Upper lobe of left lung (tissue), 6 donors: Measurements from ENCODE around the gene HEXIM2. TPM values are rescaled to one million over a fixed set of nuclear protein-coding genes. Genes with fewer than 3 reads are reported as not detected.

ENCODE experiments used
- ATAC-seq, 2 donors: fragments of 200-7000 bp; cut with Tn5 transposase; one replicate each; pipeline ENCODE4 v1.9.1; 2022; ENCODE audit warnings: mild to moderate bottlenecking in 2 of 2, moderate library complexity in 2 of 2; ENCODE audit not compliant: low FRiP score in 2 of 2
- DNase-seq, 2 donors: peaks; one replicate each; pipeline ENCODE4 v3.0.0-alpha.2; 2019 to 2020
- H3K27ac ChIP-seq, 4 donors: fragments of 200-600 bp; sonication (generic); one replicate each; pipeline ENCODE4 v1.5.1; 2016 to 2019
- H3K27me3 ChIP-seq, 4 donors: fragments of 200-600 bp; sonication (generic); one replicate each; pipeline ENCODE4 v1.5.1; 2017 to 2019
- H3K36me3 ChIP-seq, 4 donors: fragments of 200-600 bp; sonication (generic); one replicate each; pipeline ENCODE4 v1.5.1; 2016 to 2019
- H3K4me1 ChIP-seq, 4 donors: fragments of 200-600 bp; sonication (generic); one replicate each; pipeline ENCODE4 v1.5.1; 2018 to 2019
- H3K4me3 ChIP-seq, 4 donors: fragments of 200-600 bp; sonication (generic); one replicate each; pipeline ENCODE4 v1.5.1; 2017 to 2019; ENCODE audit warnings: mild to moderate bottlenecking in 2 of 4, moderate library complexity in 1 of 4
- H3K9me3 ChIP-seq, 4 donors: fragments of 200-600 bp; sonication (generic); one replicate each; pipeline ENCODE4 v1.5.1; 2018 to 2019
- EP300 ChIP-seq, 4 donors: sonication (generic); formaldehyde crosslinking; IDR thresholded peaks; one replicate each; pipeline ENCODE4 v1.5.1; 2017; ENCODE audit warnings: antibody characterized with exemption in 4 of 4, control low read depth in 2 of 4
- POLR2A ChIP-seq, 4 donors: fragments of 450-650 bp; IDR thresholded peaks; one replicate each; pipeline ENCODE4 v1.5.1; 2016 to 2017; ENCODE audit warnings: antibody characterized with exemption in 4 of 4, mild to moderate bottlenecking in 2 of 4
- POLR2AphosphoS5 ChIP-seq, 2 donors: sonication (generic); formaldehyde crosslinking; IDR thresholded peaks; one replicate each; pipeline ENCODE4 v1.5.1; 2017; ENCODE audit warnings: antibody characterized with exemption in 2 of 2
- WGBS, 2 donors: methylation state at CpG; one replicate each; pipeline ENCODE4 v1.1.5; 2017 to 2018; 5-methylcytosine and 5-hydroxymethylcytosine counted together
- total RNA-seq, 6 donors: library from RNA; depleted of rRNA in 4 of 6; stranded (reverse); fragments of >200 nt in 4 of 6; gene quantifications; one replicate each; pipeline versions ENCODE4 v1.1.0 to v1.2.1, GENCODE V29; 2016 to 2021
- TF ChIP-seq, protein P1 (sequence below), 6 experiments: fragments of 450-650 bp in 4 of 6; fragments of 200-600 bp in 2 of 6; sonication (generic) in 2 of 6; IDR thresholded peaks; one replicate each; pipeline ENCODE4 v1.5.1; 2016 to 2019; ENCODE audit warnings: antibody characterized with exemption in 6 of 6
- donor health status: DM: no; HTN: no; CAD: no; lungs with moderate emphysema.
- donor health status: DM: no; HTN: yes; CAD: no; lungs with severe emphysema.

HEXIM2 gene
- total RNA-seq, 6 donors from 2014 or later = 4.1 to 14.7 (median 9.3) TPM

DNA sequence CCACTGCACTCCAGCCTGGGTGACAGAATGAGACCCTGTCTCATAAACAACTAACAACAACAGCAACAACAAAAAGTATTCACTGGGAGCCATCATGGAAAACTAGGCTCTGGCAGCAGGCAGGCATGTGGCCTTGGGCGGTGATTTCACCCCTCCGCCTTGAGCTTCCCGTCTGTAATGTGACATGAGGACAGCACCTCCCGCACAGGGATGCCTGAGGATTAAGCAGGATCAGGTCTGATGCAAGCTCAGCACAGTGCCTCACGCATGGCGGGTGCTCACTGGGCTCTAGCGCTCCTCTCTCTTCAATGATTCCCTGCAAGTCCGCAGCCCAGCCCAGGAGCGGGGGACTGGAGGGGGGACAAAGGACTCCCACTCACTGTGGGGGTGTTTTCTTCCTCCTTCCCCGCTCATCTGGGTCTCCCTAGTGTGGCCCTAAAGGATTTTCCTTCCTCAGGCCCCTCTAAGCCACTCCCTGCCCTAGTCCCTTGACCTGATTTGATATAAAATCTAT lies 32.2 kb upstream of the HEXIM2 start:
- WGBS, 2 donors = 75 to 81% methylated on average over 10 of the region's 10 CpGs
- DNase-seq (no peak), ATAC-seq (no peak)
- Histone ChIP-seq H3K36me3 (no peaks in the 10 kb centered on the region), H3K27me3 (no peaks in the 10 kb centered on the region), H3K9me3 (no peaks in the 10 kb centered on the region), H3K4me1 (peaks cover 42 to 61% (median 50%) of the 10 kb centered on the region in 4 donors), H3K27ac (peak overlapping the region; percentile 12 to 88 (median 76)), H3K4me3 (no peak overlapping the region)
- TF ChIP-seq, protein P1, sequence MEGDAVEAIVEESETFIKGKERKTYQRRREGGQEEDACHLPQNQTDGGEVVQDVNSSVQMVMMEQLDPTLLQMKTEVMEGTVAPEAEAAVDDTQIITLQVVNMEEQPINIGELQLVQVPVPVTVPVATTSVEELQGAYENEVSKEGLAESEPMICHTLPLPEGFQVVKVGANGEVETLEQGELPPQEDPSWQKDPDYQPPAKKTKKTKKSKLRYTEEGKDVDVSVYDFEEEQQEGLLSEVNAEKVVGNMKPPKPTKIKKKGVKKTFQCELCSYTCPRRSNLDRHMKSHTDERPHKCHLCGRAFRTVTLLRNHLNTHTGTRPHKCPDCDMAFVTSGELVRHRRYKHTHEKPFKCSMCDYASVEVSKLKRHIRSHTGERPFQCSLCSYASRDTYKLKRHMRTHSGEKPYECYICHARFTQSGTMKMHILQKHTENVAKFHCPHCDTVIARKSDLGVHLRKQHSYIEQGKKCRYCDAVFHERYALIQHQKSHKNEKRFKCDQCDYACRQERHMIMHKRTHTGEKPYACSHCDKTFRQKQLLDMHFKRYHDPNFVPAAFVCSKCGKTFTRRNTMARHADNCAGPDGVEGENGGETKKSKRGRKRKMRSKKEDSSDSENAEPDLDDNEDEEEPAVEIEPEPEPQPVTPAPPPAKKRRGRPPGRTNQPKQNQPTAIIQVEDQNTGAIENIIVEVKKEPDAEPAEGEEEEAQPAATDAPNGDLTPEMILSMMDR (IDR thresholded peaks at IDR 0.05) = no peak
- TF ChIP-seq EP300 (IDR thresholded peaks at IDR 0.05) (no peak), POLR2AphosphoS5 (IDR thresholded peaks at IDR 0.05) (no peak), POLR2A (IDR thresholded peaks at IDR 0.05) (no peak)

DNA sequence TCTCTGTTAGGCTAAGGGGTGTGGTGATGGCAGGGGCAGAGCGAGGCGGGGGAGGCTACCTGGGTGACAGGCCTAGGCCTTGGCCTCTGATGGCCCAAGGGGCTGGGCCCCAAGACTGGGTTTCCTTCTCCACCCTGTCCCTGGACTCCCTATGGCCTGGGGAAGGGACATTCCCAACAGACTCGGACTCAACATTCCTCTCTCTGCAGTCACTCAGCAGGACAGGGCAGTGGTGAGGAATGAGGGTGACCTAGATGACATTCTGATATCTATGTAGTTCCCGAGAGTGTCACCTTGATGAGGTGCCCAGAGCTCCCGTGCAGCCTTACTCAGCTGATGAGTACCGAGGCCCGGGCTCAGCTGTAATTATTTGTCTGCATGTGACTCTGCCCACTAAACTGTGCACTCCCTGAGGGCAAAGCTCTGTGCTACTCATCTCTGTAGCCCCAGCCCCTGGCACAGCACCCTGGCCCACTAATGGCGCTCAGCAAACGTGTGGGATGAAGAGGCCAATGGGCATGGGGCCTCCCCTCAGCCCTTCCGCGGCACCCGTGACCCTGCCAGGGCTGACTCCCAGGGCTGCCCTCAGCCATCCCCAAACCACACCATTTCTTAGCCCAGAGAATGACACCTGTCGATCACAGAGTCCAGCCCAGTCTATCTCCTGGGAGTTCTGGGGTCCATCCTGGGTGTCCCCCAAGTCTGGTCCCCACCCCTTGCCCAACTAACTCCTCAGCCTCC lies 31.6 kb upstream of the HEXIM2 start:
- H3K4me1 ChIP-seq = peaks cover 41 to 57% (median 47%) of the 10 kb centered on the region in 4 donors
- H3K4me3 ChIP-seq = no peak overlapping the region
- H3K27me3 ChIP-seq = no peaks in the 10 kb centered on the region
- H3K36me3 ChIP-seq = no peaks in the 10 kb centered on the region
- peak overlapping the region; percentile 18 to 91 (median 79) for H3K27ac ChIP-seq
- H3K9me3 ChIP-seq = no peaks in the 10 kb centered on the region
- 77 to 92% methylated on average over 10 to 13 of the region's 13 CpGs for WGBS, 2 donors
- TF ChIP-seq, protein P1 (IDR thresholded peaks at IDR 0.05) = no peak
- TF ChIP-seq EP300 (IDR thresholded peaks at IDR 0.05) (no peak), POLR2A (IDR thresholded peaks at IDR 0.05) (no peak), POLR2AphosphoS5 (IDR thresholded peaks at IDR 0.05) (no peak)
- no peak for ATAC-seq
- DNase-seq = no peak

DNA sequence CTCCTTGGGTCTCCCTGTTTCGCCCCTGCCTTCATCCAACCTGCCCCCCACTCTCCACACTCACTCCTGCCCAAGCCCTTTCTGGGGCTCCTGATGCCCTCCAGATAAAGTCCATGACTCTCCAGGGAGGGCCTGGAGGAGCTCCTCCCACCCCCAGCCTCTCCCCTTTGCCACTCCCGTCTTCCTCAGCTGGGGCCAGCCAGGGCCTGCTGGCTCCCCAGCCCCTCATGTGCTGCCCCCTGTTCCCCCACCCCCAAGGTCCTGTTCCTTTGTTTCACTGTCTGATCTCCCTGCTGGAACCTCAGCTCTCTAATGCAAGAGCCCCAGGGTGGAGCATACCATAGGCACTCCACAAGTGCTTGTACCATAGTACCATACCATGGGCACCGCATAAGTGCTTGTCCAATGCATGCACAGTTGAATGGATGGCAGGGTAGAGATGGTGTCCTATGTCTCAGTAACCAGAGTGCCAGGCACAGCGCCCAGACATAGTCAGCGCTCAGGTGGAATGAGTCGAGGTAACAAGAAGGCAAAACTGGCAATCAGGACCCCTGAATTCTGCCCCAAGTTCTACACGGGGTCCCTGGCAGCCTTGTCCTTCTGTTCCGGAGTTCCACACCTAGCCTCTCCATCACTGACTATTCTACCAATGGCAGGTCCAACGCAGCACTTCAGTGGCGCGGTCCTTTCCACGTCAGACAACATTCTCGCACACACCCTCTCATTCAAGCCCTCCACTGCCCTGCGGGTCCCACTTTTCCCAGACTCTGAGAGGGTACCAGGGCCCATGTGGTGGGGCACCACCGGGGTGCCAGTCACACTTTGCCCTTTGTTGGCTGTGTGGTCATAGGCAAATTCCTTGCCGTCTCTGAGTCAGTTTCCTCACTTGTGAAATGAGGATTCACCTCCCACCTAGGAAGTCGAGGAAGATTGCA lies 30.7 kb upstream of the HEXIM2 start:
- no peaks in the 10 kb centered on the region for H3K9me3 ChIP-seq
- peak overlapping the region; percentile 67 to 93 (median 70) for H3K4me3 ChIP-seq
- no peak for TF ChIP-seq EP300 (IDR thresholded peaks at IDR 0.05)
- TF ChIP-seq POLR2A (IDR thresholded peaks at IDR 0.05) = no peak
- TF ChIP-seq, protein P1 (IDR thresholded peaks at IDR 0.05) = no peak
- TF ChIP-seq POLR2AphosphoS5 (IDR thresholded peaks at IDR 0.05) = no peak
- no peak for DNase-seq
- WGBS, 2 donors = 78 to 82% methylated on average over 16 to 17 of the region's 17 CpGs
- H3K36me3 ChIP-seq = no peaks in the 10 kb centered on the region
- H3K27ac ChIP-seq = peak overlapping the region; percentile 88 to 99 (median 94)
- H3K4me1 ChIP-seq = peaks cover 42 to 60% (median 47%) of the 10 kb centered on the region in 4 donors
- no peak for ATAC-seq
- H3K27me3 ChIP-seq = no peaks in the 10 kb centered on the region

DNA sequence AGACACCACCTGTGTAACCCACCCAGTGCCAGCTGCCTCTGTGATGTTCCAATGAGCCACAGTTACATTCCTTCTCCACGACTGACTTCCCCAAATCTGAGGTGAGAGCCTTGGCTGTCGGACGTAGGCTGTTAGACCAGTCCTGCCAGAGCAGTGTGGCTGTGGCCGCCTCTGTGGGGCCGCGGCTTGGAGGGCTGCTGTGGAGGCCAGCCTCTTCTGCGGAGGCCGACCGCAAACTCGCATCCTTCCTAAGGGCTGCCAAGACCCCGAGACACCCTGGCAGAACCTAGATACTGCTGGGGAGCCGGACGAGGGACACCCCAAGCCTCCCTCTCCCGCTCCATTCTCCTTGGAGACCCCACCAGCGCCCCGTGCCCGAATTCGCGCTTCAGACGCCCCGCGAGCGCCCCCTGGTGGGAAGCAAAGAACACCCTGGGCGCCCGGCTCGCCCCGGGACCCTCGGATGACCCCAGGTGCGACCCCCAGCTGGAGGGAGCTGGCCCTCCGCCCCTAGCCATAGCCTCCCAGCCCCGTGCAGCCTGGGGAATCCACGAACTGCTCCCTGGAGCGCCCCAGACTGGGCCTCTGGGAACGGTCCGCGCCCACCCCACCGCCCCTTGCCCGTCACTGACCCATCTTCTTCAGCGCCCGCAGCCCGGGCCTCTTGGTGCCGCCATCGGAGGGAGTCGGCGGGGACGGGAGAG lies 29.9 kb upstream of the HEXIM2 start:
- Histone ChIP-seq H3K27ac (peak overlapping the region; percentile 88 to 99 (median 94)), H3K9me3 (no peaks in the 10 kb centered on the region), H3K4me3 (peak overlapping the region; percentile 67 to 93 (median 70)), H3K36me3 (no peaks in the 10 kb centered on the region), H3K27me3 (no peaks in the 10 kb centered on the region), H3K4me1 (peaks cover 51 to 66% (median 54%) of the 10 kb centered on the region in 4 donors)
- ATAC-seq (no peak), DNase-seq (peak in 1 of 2 donors; percentile 90)
- TF ChIP-seq POLR2A (IDR thresholded peaks at IDR 0.05) = no peak
- TF ChIP-seq, protein P1 (IDR thresholded peaks at IDR 0.05) = peak; percentile 82 to 90 (median 84)
- 15 to 36% methylated on average over 8 to 22 of the region's 46 CpGs for WGBS, 2 donors
